ENCODE measurements around the gene ATF6.

DNA sequence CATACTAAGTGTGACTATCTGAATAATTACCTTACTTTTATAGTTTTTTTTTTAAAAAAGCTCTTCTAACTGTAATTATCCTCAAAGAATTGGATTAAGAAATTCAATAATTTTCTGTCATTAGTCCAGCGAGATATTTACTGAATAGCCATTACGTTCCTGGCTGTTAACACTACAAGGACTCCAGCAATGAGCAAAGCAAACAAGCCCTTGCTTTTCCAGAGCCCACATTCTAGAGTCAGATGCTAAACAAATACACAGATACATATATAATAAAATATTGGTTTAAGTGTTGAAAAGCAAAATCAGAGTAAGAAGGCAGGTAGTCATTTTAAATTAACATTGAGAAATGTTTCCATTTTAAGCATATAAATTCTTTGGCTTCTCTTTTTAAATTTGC lies 118.4 kb downstream of the ATF6 start:
- no peak for TF ChIP-seq YY1 (IDR thresholded peaks at IDR 0.05; ENCODE audit: insufficient read depth, insufficient read length)
- no peak for TF ChIP-seq SUZ12 (IDR thresholded peaks at IDR 0.05; ENCODE audit: extremely low read depth, insufficient read depth, insufficient read length)
- no peak for TF ChIP-seq ZNF274 (IDR thresholded peaks at IDR 0.05; ENCODE audit: low read depth, low read length)
